Measurements from ENCODE around the gene MYO3B. TPM values are rescaled to one million over a fixed set of nuclear protein-coding genes. Genes with fewer than 3 reads are reported as not detected.

MYO3B gene
- total RNA-seq, 2 experiments from 2014 or later: not detected

DNA sequence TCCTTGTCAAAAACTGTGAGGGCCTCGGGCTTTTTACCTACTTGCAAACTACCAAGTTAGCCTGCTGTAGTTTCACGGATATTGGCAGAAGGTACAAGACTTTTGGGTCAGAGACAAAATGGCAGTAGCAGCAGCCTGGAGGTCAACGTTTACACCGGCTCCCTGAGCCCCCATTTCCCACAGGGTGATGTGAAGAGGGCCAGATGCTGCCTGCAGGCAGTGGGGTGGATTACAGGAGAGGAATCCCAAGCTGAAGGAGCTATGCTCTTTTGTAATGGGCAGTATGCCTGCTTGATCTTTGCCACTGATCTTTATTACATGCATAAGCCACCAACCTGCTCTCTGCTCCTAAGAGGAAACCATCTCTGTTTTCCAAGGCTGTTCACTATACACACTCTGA is 507.6 kb downstream of the MYO3B start:
- DNase-seq (ENCODE audit: low spot score): no peak
- POLR2A ChIA-PET: no interaction called here
- BruUV-seq (replicated peaks): no TSS peak
- Histone ChIP-seq H3K79me2 (ENCODE audit: insufficient read depth, low read depth, low read length) (no peaks in the 10 kb centered on the region), H3K27ac (ENCODE audit: low read depth, low read length, poor library complexity, severe bottlenecking) (no peak overlapping the region), H2AFZ (ENCODE audit: low read length) (no peak overlapping the region), H3K4me3 (ENCODE audit: low read depth, low read length, poor library complexity, severe bottlenecking) (no peak overlapping the region), H3K9me3 (ENCODE audit: low read length) (no peaks in the 10 kb centered on the region), H3K4me1 (ENCODE audit: insufficient read depth, low read length, poor library complexity, severe bottlenecking) (no peaks in the 10 kb centered on the region), H3K9me2 (ENCODE audit: insufficient read depth, low read length) (no peaks in the 10 kb centered on the region), H3K4me2 (ENCODE audit: low read length) (no peak overlapping the region), H3K36me3 (ENCODE audit: insufficient read depth, low read length) (no peaks in the 10 kb centered on the region), H4K20me1 (ENCODE audit: insufficient read depth, low read length) (no peaks in the 10 kb centered on the region)
- intact Hi-C loops (cut with micrococcal nuclease; ENCODE audit: unreplicated experiment): no loop called here
- TF ChIP-seq, protein P1, sequence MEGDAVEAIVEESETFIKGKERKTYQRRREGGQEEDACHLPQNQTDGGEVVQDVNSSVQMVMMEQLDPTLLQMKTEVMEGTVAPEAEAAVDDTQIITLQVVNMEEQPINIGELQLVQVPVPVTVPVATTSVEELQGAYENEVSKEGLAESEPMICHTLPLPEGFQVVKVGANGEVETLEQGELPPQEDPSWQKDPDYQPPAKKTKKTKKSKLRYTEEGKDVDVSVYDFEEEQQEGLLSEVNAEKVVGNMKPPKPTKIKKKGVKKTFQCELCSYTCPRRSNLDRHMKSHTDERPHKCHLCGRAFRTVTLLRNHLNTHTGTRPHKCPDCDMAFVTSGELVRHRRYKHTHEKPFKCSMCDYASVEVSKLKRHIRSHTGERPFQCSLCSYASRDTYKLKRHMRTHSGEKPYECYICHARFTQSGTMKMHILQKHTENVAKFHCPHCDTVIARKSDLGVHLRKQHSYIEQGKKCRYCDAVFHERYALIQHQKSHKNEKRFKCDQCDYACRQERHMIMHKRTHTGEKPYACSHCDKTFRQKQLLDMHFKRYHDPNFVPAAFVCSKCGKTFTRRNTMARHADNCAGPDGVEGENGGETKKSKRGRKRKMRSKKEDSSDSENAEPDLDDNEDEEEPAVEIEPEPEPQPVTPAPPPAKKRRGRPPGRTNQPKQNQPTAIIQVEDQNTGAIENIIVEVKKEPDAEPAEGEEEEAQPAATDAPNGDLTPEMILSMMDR (conservative IDR thresholded peaks at IDR 0.05; ENCODE audit: low read length): no peak
- no peak for TF ChIP-seq EZH2phosphoT487 (IDR thresholded peaks at IDR 0.05; ENCODE audit: borderline replicate concordance, low read depth, low read length)
- CTCF ChIA-PET (ENCODE audit: unreplicated experiment): no interaction called here

DNA sequence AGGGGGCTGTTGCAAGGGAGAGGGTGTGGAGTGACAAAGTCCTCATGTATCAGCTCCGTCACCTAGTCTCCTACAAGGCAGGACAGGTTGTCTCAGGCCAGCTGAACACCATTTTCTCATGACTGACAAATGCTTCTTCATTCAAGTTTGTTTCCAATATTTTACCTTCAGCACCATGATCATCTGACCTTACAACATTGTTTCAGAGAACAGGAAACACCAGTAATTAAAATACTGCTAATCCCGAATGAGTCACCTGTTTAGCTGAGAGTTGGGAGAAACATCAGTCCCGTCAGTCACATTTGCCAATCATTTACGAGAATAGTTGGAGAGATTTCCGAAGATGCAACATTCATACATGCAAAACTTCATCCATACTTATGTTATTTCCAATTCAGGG is 511.5 kb downstream of the MYO3B start:
- intact Hi-C loops (cut with micrococcal nuclease; ENCODE audit: unreplicated experiment): no loop called here
- no peak for DNase-seq (ENCODE audit: low spot score)

GRCh38 chr2:170690640-170691039 is 512.7 kb downstream of the MYO3B start:
- H3K4me3 ChIP-seq (ENCODE audit: low read depth, low read length, poor library complexity, severe bottlenecking): no peak overlapping the region
- no peaks in the 10 kb centered on the region for H3K9me3 ChIP-seq (ENCODE audit: low read length)
- no peaks in the 10 kb centered on the region for H3K9me2 ChIP-seq (ENCODE audit: insufficient read depth, low read length)
- no peak overlapping the region for H2AFZ ChIP-seq (ENCODE audit: low read length)
- H3K79me2 ChIP-seq (ENCODE audit: insufficient read depth, low read depth, low read length): no peaks in the 10 kb centered on the region
- intact Hi-C loops (cut with micrococcal nuclease; ENCODE audit: unreplicated experiment): no loop called here
- DNase-seq (ENCODE audit: low spot score): no peak
- TF ChIP-seq EZH2phosphoT487 (IDR thresholded peaks at IDR 0.05; ENCODE audit: borderline replicate concordance, low read depth, low read length): no peak
- TF ChIP-seq, protein P1 (conservative IDR thresholded peaks at IDR 0.05; ENCODE audit: low read length): no peak
- no peaks in the 10 kb centered on the region for H3K4me1 ChIP-seq (ENCODE audit: insufficient read depth, low read length, poor library complexity, severe bottlenecking)
- H3K4me2 ChIP-seq (ENCODE audit: low read length): no peak overlapping the region
- H3K27ac ChIP-seq (ENCODE audit: low read depth, low read length, poor library complexity, severe bottlenecking): no peak overlapping the region
- POLR2A ChIA-PET: no interaction called here
- no peaks in the 10 kb centered on the region for H4K20me1 ChIP-seq (ENCODE audit: insufficient read depth, low read length)
- CTCF ChIA-PET (ENCODE audit: unreplicated experiment): no interaction called here
- no peaks in the 10 kb centered on the region for H3K36me3 ChIP-seq (ENCODE audit: insufficient read depth, low read length)
- no TSS peak for BruUV-seq (replicated peaks)

More for the DNA sequence above, 511.5 kb downstream of the MYO3B start:
- Histone ChIP-seq H3K4me3 (ENCODE audit: low read depth, low read length, poor library complexity, severe bottlenecking) (no peak overlapping the region), H3K36me3 (ENCODE audit: insufficient read depth, low read length) (no peaks in the 10 kb centered on the region), H3K79me2 (ENCODE audit: insufficient read depth, low read depth, low read length) (no peaks in the 10 kb centered on the region), H3K9me3 (ENCODE audit: low read length) (no peaks in the 10 kb centered on the region), H3K4me1 (ENCODE audit: insufficient read depth, low read length, poor library complexity, severe bottlenecking) (no peaks in the 10 kb centered on the region), H2AFZ (ENCODE audit: low read length) (no peak overlapping the region), H3K9me2 (ENCODE audit: insufficient read depth, low read length) (no peaks in the 10 kb centered on the region), H4K20me1 (ENCODE audit: insufficient read depth, low read length) (no peaks in the 10 kb centered on the region), H3K4me2 (ENCODE audit: low read length) (no peak overlapping the region), H3K27ac (ENCODE audit: low read depth, low read length, poor library complexity, severe bottlenecking) (no peak overlapping the region)
- CTCF ChIA-PET (ENCODE audit: unreplicated experiment): interaction anchor here (0.6 kb wide), 1 partner anchor 18 kb away, joined by 3 read pairs; no protein-coding TSS in a partner anchor
- BruUV-seq (replicated peaks): no TSS peak
- TF ChIP-seq, protein P1 (conservative IDR thresholded peaks at IDR 0.05; ENCODE audit: low read length): no peak
- no peak for TF ChIP-seq EZH2phosphoT487 (IDR thresholded peaks at IDR 0.05; ENCODE audit: borderline replicate concordance, low read depth, low read length)
- POLR2A ChIA-PET: interaction anchor here (0.6 kb wide), 1 partner anchor 9 kb away, joined by 3 read pairs; no protein-coding TSS in a partner anchor
